Large intestine (tissue), 3 donors: ENCODE results near the gene RAB4A. TPM values are rescaled to one million over a fixed set of nuclear protein-coding genes. Genes with fewer than 3 reads are reported as not detected.
"Not testable (repeated sequence)": the region's sequence is repeated elsewhere in the genome, so short reads cannot be mapped to it uniquely, and the experiment has no call there.

Experiments used
- DNase-seq, 2 donors: peaks; one replicate each; pipeline versions ENCODE4 v3.0.0 to v3.0.0-alpha.2; 2013
- H3K27ac ChIP-seq: one replicate; pipeline ENCODE4 v1.5.1; 2013; ENCODE audit warnings: low read length
- H3K27me3 ChIP-seq: 2 replicates; pipeline ENCODE4 v1.6.1; 2013; ENCODE audit warnings: low read length; ENCODE audit not compliant: control insufficient read depth, insufficient read depth
- H3K36me3 ChIP-seq: 2 replicates; pipeline ENCODE4 v1.6.1; 2013; ENCODE audit warnings: low read length; ENCODE audit not compliant: control insufficient read depth, insufficient read depth
- H3K4me1 ChIP-seq: one replicate; pipeline ENCODE4 v1.6.1; 2013; ENCODE audit warnings: low read length; ENCODE audit not compliant: control insufficient read depth, insufficient read depth
- H3K4me3 ChIP-seq: one replicate; pipeline ENCODE4 v1.5.1; 2013; ENCODE audit warnings: low read length
- H3K9me3 ChIP-seq: one replicate; pipeline ENCODE4 v1.6.1; 2013; ENCODE audit warnings: mild to moderate bottlenecking, low read depth, low read length, moderate library complexity; ENCODE audit not compliant: control insufficient read depth
- WGBS: methylation state at CpG from one replicate; pipeline ENCODE4 v1.1.5; 2013; ENCODE audit warnings: low lambda C conversion rate; ENCODE audit not compliant: insufficient coverage; 5-methylcytosine and 5-hydroxymethylcytosine counted together
- polyA plus RNA-seq: library from polyadenylated mRNA; unstranded; fragments of 120-200 nt; gene quantifications from one replicate; pipeline ENCODE4 v1.2.1, GENCODE V29; 2013

RAB4A gene
- polyA plus RNA-seq, 1 donor = 60.2 TPM

DNA sequence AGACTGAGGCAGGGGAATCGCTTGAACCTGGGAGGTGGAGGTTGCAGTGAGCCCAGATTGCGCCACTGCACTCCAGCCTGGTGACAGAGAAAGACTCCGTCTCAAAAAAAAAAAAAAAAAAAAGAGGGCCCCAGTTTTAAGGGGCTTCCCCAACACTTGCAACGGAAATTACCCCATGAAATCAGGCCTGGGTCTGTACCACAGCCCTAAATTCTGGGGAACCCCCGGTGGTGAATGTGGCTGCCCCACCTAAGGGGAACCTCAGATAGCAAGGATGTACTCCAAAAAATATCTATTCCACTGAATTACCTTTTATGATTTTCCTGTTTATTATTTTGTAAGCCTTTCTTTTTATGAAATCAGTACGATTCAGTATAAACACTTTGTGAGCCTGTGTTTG, 56.9 kb downstream of the RAB4A start:
- H3K27ac ChIP-seq, DNase-seq, H3K4me3 ChIP-seq, H3K36me3 ChIP-seq, H3K9me3 ChIP-seq, H3K4me1 ChIP-seq, H3K27me3 ChIP-seq: not testable (repeated sequence)
- 86% methylated on average over 2 of the region's 6 CpGs for WGBS

DNA sequence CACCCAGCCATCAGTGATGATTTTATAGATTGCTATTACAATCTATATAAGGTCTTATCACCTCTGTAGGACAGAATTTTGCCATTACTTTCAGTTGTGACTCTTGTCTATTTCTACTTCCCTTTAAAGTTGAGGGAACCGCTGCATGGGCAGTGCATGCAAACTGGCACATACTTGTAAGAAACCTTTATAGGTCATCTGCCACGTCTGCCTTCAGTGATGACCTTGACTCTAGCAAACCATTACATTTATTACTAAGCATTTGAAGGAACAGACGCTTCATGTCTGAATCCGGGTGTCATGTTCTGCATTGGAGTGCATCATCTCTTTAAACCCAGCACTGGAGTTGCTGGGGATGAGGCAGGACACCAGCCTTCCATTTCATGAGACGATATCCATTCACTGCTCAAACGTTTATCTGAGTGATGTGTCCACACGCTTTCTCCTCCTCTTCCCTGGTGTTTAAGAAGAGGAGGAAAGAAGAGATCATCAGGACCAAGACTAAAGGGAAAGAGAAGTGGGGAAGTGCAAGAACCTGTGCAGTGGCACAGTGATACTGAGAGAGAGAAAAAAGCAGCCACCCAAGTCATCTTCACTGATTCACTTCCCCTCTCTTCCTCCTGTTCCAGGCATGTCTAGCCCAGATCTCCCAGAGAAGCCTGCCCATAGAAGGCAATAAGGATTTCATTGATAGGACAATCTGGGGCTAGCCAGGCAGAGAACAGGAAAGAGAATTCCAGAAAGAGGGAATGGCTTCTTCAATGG, 57.9 kb downstream of the RAB4A start:
- peaks cover 4% of the 10 kb centered on the region for H3K36me3 ChIP-seq
- no peaks in the 10 kb centered on the region for H3K4me1 ChIP-seq
- 95% methylated on average over 3 of the region's 7 CpGs for WGBS
- H3K9me3 ChIP-seq = no peaks in the 10 kb centered on the region
- no peak overlapping the region for H3K4me3 ChIP-seq
- DNase-seq = no peak
- no peak overlapping the region for H3K27ac ChIP-seq
- no peaks in the 10 kb centered on the region for H3K27me3 ChIP-seq

DNA sequence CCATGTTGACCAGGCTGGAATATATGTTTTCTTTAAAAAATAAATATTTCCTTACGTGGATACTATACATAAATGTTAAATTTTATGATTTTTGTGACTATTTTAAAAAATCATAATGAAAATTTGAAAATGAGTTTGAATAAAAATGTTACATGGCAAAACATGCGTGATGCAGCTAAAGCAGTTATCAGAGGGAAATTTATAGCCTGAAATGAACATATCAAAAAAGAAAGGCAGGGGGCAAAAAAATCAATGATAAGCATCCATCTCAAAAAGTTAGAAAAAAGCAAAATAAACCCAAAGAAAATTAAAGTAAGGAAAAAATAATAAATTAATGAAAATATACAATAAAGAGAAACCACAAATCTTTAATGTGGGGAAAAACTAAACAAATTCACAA, 63.4 kb downstream of the RAB4A start:
- no peak overlapping the region for H3K27ac ChIP-seq
- no peak overlapping the region for H3K4me3 ChIP-seq
- no peak for DNase-seq
- peaks cover 2% of the 10 kb centered on the region for H3K36me3 ChIP-seq
- no peaks in the 10 kb centered on the region for H3K9me3 ChIP-seq
- H3K27me3 ChIP-seq = no peaks in the 10 kb centered on the region
- no peaks in the 10 kb centered on the region for H3K4me1 ChIP-seq
- WGBS = 100% methylated on average over 2 of the region's 2 CpGs

DNA sequence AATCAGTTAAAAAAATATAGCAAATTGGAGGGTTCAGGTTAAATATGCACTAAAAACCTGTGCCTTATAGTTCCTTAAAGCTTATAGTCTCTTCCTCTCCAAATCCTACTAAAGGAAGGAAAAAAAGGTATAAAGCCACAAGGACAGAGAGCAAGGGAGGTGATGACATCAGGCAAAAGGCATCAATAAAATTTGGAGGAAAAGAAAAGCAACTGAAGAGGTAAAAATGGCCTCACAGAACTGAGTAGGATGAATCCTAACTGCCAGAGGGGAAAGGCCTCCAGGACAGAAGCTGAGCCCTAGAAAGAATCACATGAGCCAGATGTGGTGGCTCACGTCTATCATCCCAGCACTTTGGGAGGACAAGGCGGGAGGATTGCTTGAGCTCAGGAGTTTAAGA, 63.8 kb downstream of the RAB4A start:
- Histone ChIP-seq H3K9me3 (no peaks in the 10 kb centered on the region), H3K4me1 (no peaks in the 10 kb centered on the region), H3K4me3 (no peak overlapping the region), H3K36me3 (peaks cover 2% of the 10 kb centered on the region), H3K27ac (no peak overlapping the region), H3K27me3 (no peaks in the 10 kb centered on the region)
- no peak for DNase-seq
- WGBS = no CpG with 5 or more reads among the region's 2 CpGs

DNA sequence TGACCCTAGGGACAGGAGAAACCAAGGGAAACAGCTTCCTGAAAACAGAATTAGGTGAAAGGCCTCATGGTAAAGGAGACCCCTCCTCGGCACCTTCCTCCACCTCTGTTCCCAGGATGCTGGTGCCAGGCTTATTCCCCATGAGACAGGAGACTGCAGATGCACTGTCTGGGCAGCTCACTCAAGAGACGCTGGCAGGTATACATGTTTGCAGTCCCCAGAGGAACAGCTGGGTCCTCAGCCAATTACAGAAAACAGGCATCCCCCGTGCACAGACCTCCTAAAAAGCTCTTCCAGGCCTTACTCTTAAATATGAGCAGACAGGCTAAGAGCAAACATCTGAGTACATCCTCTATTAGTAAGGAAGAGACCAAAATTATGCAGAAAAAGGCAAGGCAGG, 65.4 kb downstream of the RAB4A start:
- WGBS = no CpG with 5 or more reads among the region's 3 CpGs
- Histone ChIP-seq H3K36me3 (peaks cover 2% of the 10 kb centered on the region), H3K4me3 (no peak overlapping the region), H3K27me3 (no peaks in the 10 kb centered on the region), H3K9me3 (no peaks in the 10 kb centered on the region), H3K27ac (no peak overlapping the region), H3K4me1 (no peaks in the 10 kb centered on the region)
- no peak for DNase-seq

DNA sequence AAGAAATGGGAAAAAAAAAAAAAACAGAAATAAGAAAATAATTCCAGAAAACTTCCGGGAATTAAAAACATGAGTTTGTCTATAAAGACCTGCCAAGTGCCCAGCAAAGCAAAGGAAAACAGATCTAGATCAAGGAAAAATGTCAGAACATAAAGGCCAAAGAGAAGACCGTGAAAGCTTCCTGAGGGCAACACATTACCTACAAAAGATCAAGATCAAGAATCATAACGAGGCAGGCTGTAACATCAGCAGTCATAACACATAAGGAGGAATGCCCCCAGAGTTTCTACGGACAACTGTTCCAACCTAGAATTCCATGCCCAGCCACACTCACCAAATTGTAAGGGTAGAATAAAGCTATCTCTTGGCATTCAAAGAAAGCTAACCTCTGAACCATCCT, 68.2 kb downstream of the RAB4A start:
- Histone ChIP-seq H3K27ac (no peak overlapping the region), H3K4me1 (peaks cover 2% of the 10 kb centered on the region), H3K4me3 (no peak overlapping the region), H3K27me3 (peaks cover 1% of the 10 kb centered on the region), H3K36me3 (peaks cover 2% of the 10 kb centered on the region), H3K9me3 (no peaks in the 10 kb centered on the region)
- no peak for DNase-seq
- WGBS = 75% methylated on average over 2 of the region's 4 CpGs

DNA sequence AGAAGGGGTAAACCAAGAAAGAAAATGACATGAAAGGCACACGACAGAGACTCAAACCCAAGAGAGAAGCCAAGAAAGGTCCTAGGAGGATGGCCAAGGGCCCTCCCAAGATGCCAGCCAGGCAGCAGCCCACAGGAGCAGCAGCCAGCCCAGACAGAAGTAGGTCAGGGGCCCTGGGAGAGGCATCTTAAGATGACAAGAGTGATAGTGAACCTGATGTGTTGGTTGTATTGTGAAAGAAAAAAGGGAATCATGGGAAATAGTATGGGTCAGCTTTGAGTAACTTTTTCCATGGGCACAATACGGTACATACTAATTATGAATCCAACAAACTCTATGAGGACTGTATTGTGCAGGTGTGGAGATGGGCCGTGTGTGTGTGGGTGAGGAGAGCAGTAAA, 68.6 kb downstream of the RAB4A start:
- peaks cover 2% of the 10 kb centered on the region for H3K36me3 ChIP-seq
- DNase-seq = no peak
- H3K4me1 ChIP-seq = peaks cover 2% of the 10 kb centered on the region
- H3K27me3 ChIP-seq = peaks cover 5% of the 10 kb centered on the region
- H3K27ac ChIP-seq = no peak overlapping the region
- no peaks in the 10 kb centered on the region for H3K9me3 ChIP-seq
- WGBS = 86% methylated on average over 1 of the region's 3 CpGs
- no peak overlapping the region for H3K4me3 ChIP-seq

DNA sequence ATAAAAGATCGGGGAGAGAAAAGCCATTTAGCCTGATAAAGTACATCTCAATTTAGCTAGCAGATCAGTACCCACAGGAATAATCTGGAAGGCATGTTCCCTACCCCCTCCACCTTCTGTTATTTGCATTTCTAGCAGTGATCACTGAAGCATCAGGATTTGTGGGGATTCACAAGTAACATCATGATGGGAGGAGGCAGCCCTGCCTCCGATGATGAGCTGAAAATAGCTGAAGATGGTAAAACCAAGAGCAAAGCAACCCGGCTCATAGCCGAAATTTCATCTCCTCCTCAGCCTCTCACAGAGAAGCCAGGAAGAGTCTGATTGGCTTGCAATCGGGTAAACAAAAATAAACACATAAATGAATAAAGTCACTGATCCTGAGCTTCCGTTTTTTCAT, 69.6 kb downstream of the RAB4A start:
- Histone ChIP-seq H3K4me3 (no peak overlapping the region), H3K27ac (no peak overlapping the region), H3K36me3 (no peaks in the 10 kb centered on the region), H3K27me3 (peaks cover 15% of the 10 kb centered on the region), H3K9me3 (no peaks in the 10 kb centered on the region), H3K4me1 (peaks cover 2% of the 10 kb centered on the region)
- no CpG with 5 or more reads among the region's 6 CpGs for WGBS
- DNase-seq = no peak

DNA sequence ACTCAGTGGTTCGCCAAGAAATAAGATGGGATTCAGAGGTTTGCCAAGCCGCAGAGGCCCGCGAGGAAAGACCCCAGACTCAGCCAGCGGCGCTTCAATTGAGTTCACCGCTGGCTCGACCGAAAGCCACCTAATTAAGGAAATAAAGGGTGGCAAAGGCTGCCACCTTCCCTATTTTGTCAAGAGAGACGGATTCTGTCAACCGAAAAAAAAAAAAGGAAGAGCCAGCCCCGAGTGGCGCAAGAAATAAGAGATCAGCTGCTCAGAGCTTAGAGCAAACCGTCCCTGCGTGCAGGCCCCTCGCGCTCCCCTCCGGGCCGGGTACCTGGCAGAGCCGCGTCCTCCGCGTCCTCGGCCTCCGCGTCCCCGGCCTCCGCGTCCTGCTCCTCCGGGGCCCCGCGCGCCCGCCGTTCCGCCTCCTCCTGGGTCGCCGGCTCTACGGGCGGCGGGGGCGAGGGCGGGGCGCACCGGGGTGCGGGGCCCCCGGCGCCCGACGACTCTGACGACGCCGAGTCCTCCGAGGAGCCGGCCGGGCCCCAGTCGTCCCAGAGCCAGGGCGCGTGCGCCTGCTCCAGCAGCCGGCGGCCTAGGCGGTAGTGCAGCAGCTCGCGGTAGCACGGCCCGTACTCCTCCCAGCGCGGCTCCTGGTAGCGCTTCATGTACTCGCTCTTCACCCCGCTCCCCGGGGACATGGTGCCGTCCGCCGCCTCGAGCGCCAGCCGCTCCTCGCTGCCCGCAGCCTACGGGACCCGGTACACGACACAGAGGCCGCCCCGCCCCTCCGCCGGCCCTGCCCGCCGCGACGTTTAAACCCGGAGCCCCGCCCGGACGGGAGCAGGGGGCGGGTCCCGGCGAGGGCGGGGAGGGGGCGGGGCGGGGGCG, 71.1 kb downstream of the RAB4A start:
- Histone ChIP-seq H3K36me3 (no peaks in the 10 kb centered on the region), H3K4me3 (peak overlapping the region; percentile 62), H3K27ac (peak overlapping the region; percentile 72), H3K9me3 (no peaks in the 10 kb centered on the region), H3K27me3 (peaks cover 26% of the 10 kb centered on the region), H3K4me1 (peaks cover 2% of the 10 kb centered on the region)
- no CpG with 5 or more reads among the region's 103 CpGs for WGBS
- DNase-seq = peak; percentile 67 to 89

DNA sequence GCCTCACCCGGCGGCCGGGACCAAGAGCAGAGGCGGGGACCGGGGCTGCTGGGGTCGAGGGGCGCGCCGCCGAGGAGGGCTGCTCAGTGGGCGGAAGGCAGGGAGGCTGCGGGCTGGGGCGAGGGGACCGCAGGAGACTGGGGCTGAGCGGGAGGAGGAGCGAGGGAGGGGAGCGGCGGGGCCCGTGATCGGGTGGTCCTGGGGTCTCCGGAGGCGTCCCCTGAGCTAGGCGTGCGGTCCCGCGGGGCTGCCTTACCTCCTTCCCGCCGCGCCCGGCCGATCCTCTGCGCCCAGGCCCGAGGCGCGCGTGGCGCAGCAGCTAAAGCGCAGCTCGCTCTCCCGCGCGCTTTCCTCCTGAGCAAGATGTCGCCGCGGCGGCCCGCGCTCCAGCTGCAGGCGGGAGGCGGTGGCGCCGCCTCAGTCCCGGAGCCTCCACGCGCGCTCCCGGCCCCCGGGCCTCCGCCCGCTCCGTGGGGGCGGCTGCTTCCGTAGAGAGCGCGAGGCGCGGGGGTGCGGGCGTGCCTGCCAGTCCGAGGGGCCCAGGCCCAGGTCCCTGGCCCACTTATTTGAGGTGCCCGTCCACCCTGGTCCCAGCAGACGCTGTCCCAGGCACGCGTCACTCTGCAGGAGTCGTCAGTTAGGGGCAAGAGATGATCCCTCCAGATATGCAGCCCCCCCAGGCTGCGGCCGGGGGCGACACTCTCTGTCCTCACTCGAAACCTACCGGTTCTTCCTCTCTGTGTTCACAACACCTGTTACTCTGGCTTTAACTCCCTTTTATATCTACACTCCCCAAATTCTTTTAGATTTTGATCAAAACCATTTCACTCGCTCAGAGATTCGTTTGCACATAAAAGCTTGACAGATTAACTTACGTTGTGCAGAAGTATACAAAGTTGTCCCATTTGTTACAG, 72.0 kb downstream of the RAB4A start, which contains the start of gene CCSAP:
Gene CCSAP (minus strand): TSS at position 392 of the 914 bp plus-strand sequence. CDS start 582 bp downstream, outside the sequence.
- peak within 1 kb of the TSS; percentile 72 for H3K27ac ChIP-seq
- DNase-seq = peak; percentile 38 to 73
- no peaks in the 10 kb centered on the region for H3K9me3 ChIP-seq
- H3K36me3 ChIP-seq = no peaks in the 10 kb centered on the region
- H3K27me3 ChIP-seq = peaks cover 35% of the 10 kb centered on the region
- H3K4me3 ChIP-seq = peak within 1 kb of the TSS; percentile 62
- 6% methylated on average over 3 of the region's 83 CpGs for WGBS
- H3K4me1 ChIP-seq = peaks cover 2% of the 10 kb centered on the region
